Left ventricle myocardium inferior (tissue), 1 donor: ENCODE data around the gene TRIM42. TPM values are rescaled to one million over a fixed set of nuclear protein-coding genes. Genes with fewer than 3 reads are reported as not detected.

Experiments used
- DNase-seq: peaks from one replicate; pipeline ENCODE4 v3.0.0-alpha.2; 2020
- H3K27ac ChIP-seq: fragments of 200-600 bp; replicated peaks from 2 replicates; pipeline ENCODE4 v1.8.0; 2021
- H3K27me3 ChIP-seq: fragments of 200-600 bp; 2 replicates; pipeline ENCODE4 v1.8.0; 2021; ENCODE audit warnings: low read depth
- H3K36me3 ChIP-seq: fragments of 200-600 bp; 2 replicates; pipeline ENCODE4 v1.8.0; 2021
- H3K4me1 ChIP-seq: fragments of 200-600 bp; 2 replicates; pipeline ENCODE4 v1.8.0; 2021
- H3K4me3 ChIP-seq: fragments of 200-600 bp; 2 replicates; pipeline ENCODE4 v1.8.0; 2021; ENCODE audit warnings: mild to moderate bottlenecking, moderate library complexity
- H3K9me3 ChIP-seq: fragments of 200-600 bp; replicated peaks from 2 replicates; pipeline ENCODE4 v1.8.0; 2021
- CTCF ChIP-seq: fragments of 200-600 bp; IDR thresholded peaks from 2 replicates; pipeline ENCODE4 v1.8.0; 2021; ENCODE audit warnings: antibody characterized with exemption, mild to moderate bottlenecking, borderline replicate concordance
- intact Hi-C: fragments of 100-400 bp; cut with micrococcal nuclease; formaldehyde crosslinking; loops from one replicate; pipeline ENCODE4 v1.11.0; 2022
- total RNA-seq: library from RNA; stranded (reverse); fragmentation: NEBNext Ultra II Directional; extraction: Animal tissue kit (Norgen Biotek cat#: 25700); gene quantifications from one replicate; pipeline ENCODE4 v1.2.1, GENCODE V29; 2021
- donor health status: DM: no; HTN: yes; CAD: no; lungs with severe emphysema.

TRIM42 gene
- total RNA-seq, 1 donor from 2014 or later, result not detected

- intact Hi-C loops, result no loop called here
- peaks cover 3% of the 10 kb centered on the region for H3K4me1 ChIP-seq
- TF ChIP-seq CTCF, result no peak
- H3K36me3 ChIP-seq, result no peaks in the 10 kb centered on the region
- H3K27ac ChIP-seq, result no peak overlapping the region
- no peak overlapping the region for H3K4me3 ChIP-seq
- no peak for DNase-seq
- H3K9me3 ChIP-seq, result no peaks in the 10 kb centered on the region
- H3K27me3 ChIP-seq, result no peaks in the 10 kb centered on the region
These were observed 42.6 kb upstream of the TRIM42 start for GRCh38 chr3:140635276-140635675.

GRCh38 chr3:140636406-140637138 is 41.3 kb upstream of the TRIM42 start:
- TF ChIP-seq CTCF, result no peak
- no peak overlapping the region for H3K4me3 ChIP-seq
- intact Hi-C loops, result no loop called here
- no peaks in the 10 kb centered on the region for H3K36me3 ChIP-seq
- H3K27me3 ChIP-seq, result no peaks in the 10 kb centered on the region
- no peak for DNase-seq
- H3K9me3 ChIP-seq, result no peaks in the 10 kb centered on the region
- peaks cover 3% of the 10 kb centered on the region for H3K4me1 ChIP-seq
- no peak overlapping the region for H3K27ac ChIP-seq

- intact Hi-C loops, result no loop called here
These were observed 26.6 kb upstream of the TRIM42 start for GRCh38 chr3:140651287-140651686.

GRCh38 chr3:140655678-140656077 is 22.2 kb upstream of the TRIM42 start:
- no peak for DNase-seq
- Histone ChIP-seq H3K27ac (no peak overlapping the region), H3K4me3 (no peak overlapping the region), H3K27me3 (no peaks in the 10 kb centered on the region), H3K36me3 (no peaks in the 10 kb centered on the region), H3K9me3 (peaks cover 9% of the 10 kb centered on the region), H3K4me1 (no peaks in the 10 kb centered on the region)
- TF ChIP-seq CTCF, result no peak
- intact Hi-C loops, result no loop called here

More at GRCh38 chr3:140651287-140651686, 26.6 kb upstream of the TRIM42 start:
- Histone ChIP-seq H3K27me3 (no peaks in the 10 kb centered on the region), H3K36me3 (no peaks in the 10 kb centered on the region), H3K4me1 (no peaks in the 10 kb centered on the region), H3K27ac (no peak overlapping the region), H3K4me3 (no peak overlapping the region), H3K9me3 (no peaks in the 10 kb centered on the region)
- TF ChIP-seq CTCF, result no peak
- no peak for DNase-seq

GRCh38 chr3:140664111-140664510 is 13.8 kb upstream of the TRIM42 start:
- Histone ChIP-seq H3K9me3 (peaks cover 43% of the 10 kb centered on the region), H3K27me3 (no peaks in the 10 kb centered on the region), H3K4me3 (no peak overlapping the region), H3K36me3 (no peaks in the 10 kb centered on the region), H3K27ac (no peak overlapping the region), H3K4me1 (no peaks in the 10 kb centered on the region)
- no peak for DNase-seq
- no peak for TF ChIP-seq CTCF
- intact Hi-C loops, result no loop called here
